DND-41 (cell line): ENCODE results near the gene CCDC74B.

Experiments used
- CTCF ChIP-seq: IDR thresholded peaks from 2 replicates; pipeline ENCODE4 v1.5.1; 2012; ENCODE audit warnings: borderline replicate concordance, low read length, moderate library complexity, mild to moderate bottlenecking; ENCODE audit not compliant: poor library complexity, severe bottlenecking; ENCODE audit errors: extremely low read depth
- EZH2 ChIP-seq: IDR thresholded peaks from 3 replicates; pipeline ENCODE4 v1.6.1; 2012; ENCODE audit warnings: borderline replicate concordance, low read depth, mild to moderate bottlenecking, moderate library complexity, low read length, inconsistent platforms; ENCODE audit not compliant: severe bottlenecking

- TF ChIP-seq CTCF (no peak), EZH2 (no peak)
Measured at GRCh38 chr2:130185896-130186295, 41.0 kb upstream of the CCDC74B start.
